Measurements from ENCODE around the gene PEX5.
A peak's percentile ranks its signal among the peaks of the same experiment; 100 is the strongest.
"Not testable (repeated sequence)": the region's sequence is repeated elsewhere in the genome, so short reads cannot be mapped to it uniquely, and the experiment has no call there.

PEX5 gene

GRCh38 chr12:7217475-7218069 lies 28.1 kb downstream of the PEX5 start:
- Mint-ChIP-seq H3K9me3 (peaks cover 3% of the 10 kb centered on the region), H3K36me3 (ENCODE audit: low read depth) (peaks cover 4% of the 10 kb centered on the region), H3K27me3 (no peaks in the 10 kb centered on the region), H3K4me1 (no peaks in the 10 kb centered on the region), H3K4me3 (no peak overlapping the region), H3K27ac (no peak overlapping the region)
- ATAC-seq (no peak), DNase-seq (no peak)

- ATAC-seq (no peak), DNase-seq (peak; percentile 68)
- Mint-ChIP-seq H3K4me1 (no peaks in the 10 kb centered on the region), H3K36me3 (ENCODE audit: low read depth) (no peaks in the 10 kb centered on the region), H3K9me3 (no peaks in the 10 kb centered on the region), H3K27ac (no peak overlapping the region), H3K4me3 (no peak overlapping the region), H3K27me3 (no peaks in the 10 kb centered on the region)
These were observed 30.2 kb downstream of the PEX5 start for GRCh38 chr12:7219599-7220243.

- Mint-ChIP-seq H3K9me3 (no peaks in the 10 kb centered on the region), H3K27ac (no peak overlapping the region), H3K4me3 (no peak overlapping the region), H3K27me3 (no peaks in the 10 kb centered on the region), H3K36me3 (ENCODE audit: low read depth) (no peaks in the 10 kb centered on the region), H3K4me1 (no peaks in the 10 kb centered on the region)
- DNase-seq: no peak
- no peak for ATAC-seq
These were observed 32.0 kb downstream of the PEX5 start for GRCh38 chr12:7221486-7221885.

GRCh38 chr12:7229741-7230140 lies 40.3 kb downstream of the PEX5 start:
- Mint-ChIP-seq H3K36me3 (ENCODE audit: low read depth) (no peaks in the 10 kb centered on the region), H3K27me3 (peaks cover 17% of the 10 kb centered on the region), H3K27ac (no peak overlapping the region), H3K9me3 (peaks cover 3% of the 10 kb centered on the region), H3K4me3 (no peak overlapping the region), H3K4me1 (no peaks in the 10 kb centered on the region)
- DNase-seq: no peak
- no peak for ATAC-seq

GRCh38 chr12:7241404-7242005 lies 52.0 kb downstream of the PEX5 start:
- Mint-ChIP-seq H3K9me3 (peaks cover 14% of the 10 kb centered on the region), H3K36me3 (ENCODE audit: low read depth) (no peaks in the 10 kb centered on the region), H3K27ac (no peak overlapping the region), H3K4me1 (no peaks in the 10 kb centered on the region), H3K27me3 (peaks cover 7% of the 10 kb centered on the region), H3K4me3 (no peak overlapping the region)
- DNase-seq: no peak
- ATAC-seq: no peak

- H3K36me3 Mint-ChIP-seq (ENCODE audit: low read depth): no peaks in the 10 kb centered on the region
- no peaks in the 10 kb centered on the region for H3K4me1 Mint-ChIP-seq
- ATAC-seq: no peak
- H3K9me3 Mint-ChIP-seq: peaks cover 15% of the 10 kb centered on the region
- no peak overlapping the region for H3K27ac Mint-ChIP-seq
- no peak overlapping the region for H3K4me3 Mint-ChIP-seq
- no peak for DNase-seq
- H3K27me3 Mint-ChIP-seq: peaks cover 7% of the 10 kb centered on the region
These were observed 53.0 kb downstream of the PEX5 start for GRCh38 chr12:7242176-7243101.

GRCh38 chr12:7251328-7251996 lies 62.0 kb downstream of the PEX5 start:
- DNase-seq; H3K4me3 Mint-ChIP-seq; H3K36me3 Mint-ChIP-seq (ENCODE audit: low read depth); H3K4me1 Mint-ChIP-seq; ATAC-seq; H3K9me3 Mint-ChIP-seq; H3K27ac Mint-ChIP-seq; H3K27me3 Mint-ChIP-seq: not testable (repeated sequence)

GRCh38 chr12:7259060-7259459 lies 69.6 kb downstream of the PEX5 start:
- H3K27ac Mint-ChIP-seq: no peak overlapping the region
- peaks cover 17% of the 10 kb centered on the region for H3K27me3 Mint-ChIP-seq
- no peak for ATAC-seq
- DNase-seq: no peak
- no peaks in the 10 kb centered on the region for H3K9me3 Mint-ChIP-seq
- no peaks in the 10 kb centered on the region for H3K36me3 Mint-ChIP-seq (ENCODE audit: low read depth)
- no peaks in the 10 kb centered on the region for H3K4me1 Mint-ChIP-seq
- H3K4me3 Mint-ChIP-seq: no peak overlapping the region

All from activated naive CD8-positive, alpha-beta T cell treated with anti-CD3 and anti-CD28 coated beads, Interleukin-2, amount 50 U/mL, for 24 hours (primary cell).